ENCODE data around the gene FN1.
"Not testable (repeated sequence)": the region's sequence is repeated elsewhere in the genome, so short reads cannot be mapped to it uniquely, and the experiment has no call there.

Gene FN1

GRCh38 chr2:215411941-215412743 lies 23.7 kb downstream of the FN1 start:
- Histone ChIP-seq H3K9me3 (ENCODE audit: insufficient read depth, low read depth, low read length) (no peaks in the 10 kb centered on the region), H3K4me3 (ENCODE audit: low read length) (no peak overlapping the region), H3K27ac (ENCODE audit: low read depth, low read length) (no peak overlapping the region), H3K9ac (ENCODE audit: low read depth, low read length) (no peak overlapping the region), H3K4me1 (ENCODE audit: insufficient read depth, low read length) (0 out of 2 replicates have a peak, but pooled peaks cover 5% of the 10 kb centered on the region), H3K36me3 (ENCODE audit: insufficient read depth, low read length) (peaks cover 84% of the 10 kb centered on the region), H3K27me3 (ENCODE audit: insufficient read depth, low read length) (no peaks in the 10 kb centered on the region)
- WGBS = 95% methylated on average over 9 of the region's 9 CpGs

- Histone ChIP-seq H3K4me3 (ENCODE audit: low read length) (no peak overlapping the region), H3K4me1 (ENCODE audit: insufficient read depth, low read length) (0 out of 2 replicates have a peak, but pooled peaks cover 5% of the 10 kb centered on the region), H3K27ac (ENCODE audit: low read depth, low read length) (no peak overlapping the region), H3K27me3 (ENCODE audit: insufficient read depth, low read length) (no peaks in the 10 kb centered on the region), H3K9ac (ENCODE audit: low read depth, low read length) (no peak overlapping the region), H3K36me3 (ENCODE audit: insufficient read depth, low read length) (peaks cover 87% of the 10 kb centered on the region), H3K9me3 (ENCODE audit: insufficient read depth, low read depth, low read length) (no peaks in the 10 kb centered on the region)
- 0% methylated on average over 1 of the region's 1 CpG for WGBS
Measured at GRCh38 chr2:215410932-215411285, 25.0 kb downstream of the FN1 start.

- H3K27ac ChIP-seq (ENCODE audit: low read depth, low read length); H3K9me3 ChIP-seq (ENCODE audit: insufficient read depth, low read depth, low read length); H3K4me3 ChIP-seq (ENCODE audit: low read length); H3K27me3 ChIP-seq (ENCODE audit: insufficient read depth, low read length); H3K9ac ChIP-seq (ENCODE audit: low read depth, low read length); H3K4me1 ChIP-seq (ENCODE audit: insufficient read depth, low read length): not testable (repeated sequence)
- peaks cover 87% of the 10 kb centered on the region for H3K36me3 ChIP-seq (ENCODE audit: insufficient read depth, low read length)
- 92% methylated on average over 11 of the region's 13 CpGs for WGBS
Measured at GRCh38 chr2:215410181-215410931, 25.5 kb downstream of the FN1 start.

GRCh38 chr2:215409331-215410127 lies 26.3 kb downstream of the FN1 start:
- H3K36me3 ChIP-seq (ENCODE audit: insufficient read depth, low read length) = peaks cover 87% of the 10 kb centered on the region
- WGBS = 96% methylated on average over 17 of the region's 18 CpGs
- H3K27me3 ChIP-seq (ENCODE audit: insufficient read depth, low read length) = no peaks in the 10 kb centered on the region

DNA sequence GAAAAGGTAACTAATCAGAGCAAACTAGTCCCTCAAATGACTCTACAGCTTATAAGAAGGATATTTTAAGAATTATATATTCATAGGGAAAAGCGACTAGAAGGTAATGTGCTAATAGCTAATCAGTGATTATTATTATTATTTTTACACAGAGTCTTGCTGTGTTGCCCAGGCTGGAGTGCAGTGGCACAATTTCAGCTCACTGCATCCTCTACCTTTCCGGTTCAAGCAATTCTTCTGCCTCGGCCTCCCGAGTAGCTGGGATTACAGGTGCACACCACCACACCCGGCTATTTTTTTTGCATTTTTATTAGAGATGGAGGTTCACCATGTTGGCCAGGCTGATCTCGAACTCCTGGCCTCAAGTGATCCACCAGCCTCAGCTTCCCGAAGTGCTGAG lies 27.4 kb downstream of the FN1 start:
- H3K4me3 ChIP-seq (ENCODE audit: low read length); H3K4me1 ChIP-seq (ENCODE audit: insufficient read depth, low read length); H3K27me3 ChIP-seq (ENCODE audit: insufficient read depth, low read length); H3K27ac ChIP-seq (ENCODE audit: low read depth, low read length); H3K9me3 ChIP-seq (ENCODE audit: insufficient read depth, low read depth, low read length); H3K9ac ChIP-seq (ENCODE audit: low read depth, low read length): not testable (repeated sequence)
- WGBS = 95% methylated on average over 6 of the region's 7 CpGs
- peaks cover 87% of the 10 kb centered on the region for H3K36me3 ChIP-seq (ENCODE audit: insufficient read depth, low read length)

More at GRCh38 chr2:215409331-215410127, 26.3 kb downstream of the FN1 start:
- Histone ChIP-seq H3K9me3 (ENCODE audit: insufficient read depth, low read depth, low read length) (no peaks in the 10 kb centered on the region), H3K9ac (ENCODE audit: low read depth, low read length) (no peak overlapping the region), H3K27ac (ENCODE audit: low read depth, low read length) (no peak overlapping the region), H3K4me3 (ENCODE audit: low read length) (no peak overlapping the region), H3K4me1 (ENCODE audit: insufficient read depth, low read length) (0 out of 2 replicates have a peak, but pooled peaks cover 1% of the 10 kb centered on the region)

DNA sequence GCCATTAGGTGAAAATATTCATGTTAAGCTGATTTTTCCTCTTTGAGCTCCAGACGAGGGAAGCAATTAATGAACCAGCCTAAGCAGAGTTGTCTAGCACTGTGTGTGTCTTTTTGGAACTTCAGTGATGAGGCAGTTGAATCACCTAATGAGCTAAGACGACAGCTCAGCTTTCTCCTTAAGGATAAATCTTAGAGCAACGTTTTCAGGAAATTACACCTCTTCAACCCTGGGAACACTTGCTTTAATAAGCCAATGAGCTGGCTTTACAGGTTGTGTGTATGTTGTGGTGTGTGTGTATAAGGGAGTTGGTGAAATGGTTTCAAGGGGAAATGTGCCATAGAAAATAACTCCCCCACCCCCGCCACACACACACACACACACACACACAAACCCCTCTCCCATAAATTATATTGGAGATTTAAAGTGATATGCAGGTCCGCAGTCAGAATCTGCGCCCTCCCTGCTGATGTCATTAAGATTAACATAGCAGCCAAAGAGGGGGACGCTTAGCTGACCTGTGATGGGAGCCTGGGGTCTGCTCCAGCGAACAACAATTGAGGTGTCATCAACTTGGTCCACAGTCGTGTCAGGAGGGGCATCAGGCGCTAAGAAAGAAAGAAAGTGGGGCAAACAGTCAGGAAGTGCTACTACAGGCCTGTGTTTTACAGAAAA lies 28.1 kb downstream of the FN1 start:
- no peak overlapping the region for H3K9ac ChIP-seq (ENCODE audit: low read depth, low read length)
- no peak overlapping the region for H3K4me3 ChIP-seq (ENCODE audit: low read length)
- no peaks in the 10 kb centered on the region for H3K27me3 ChIP-seq (ENCODE audit: insufficient read depth, low read length)
- H3K27ac ChIP-seq (ENCODE audit: low read depth, low read length) = no peak overlapping the region
- 94% methylated on average over 9 of the region's 10 CpGs for WGBS
- peaks cover 88% of the 10 kb centered on the region for H3K36me3 ChIP-seq (ENCODE audit: insufficient read depth, low read length)
- H3K4me1 ChIP-seq (ENCODE audit: insufficient read depth, low read length) = no peaks in the 10 kb centered on the region
- no peaks in the 10 kb centered on the region for H3K9me3 ChIP-seq (ENCODE audit: insufficient read depth, low read depth, low read length)

GRCh38 chr2:215407061-215407460 lies 28.8 kb downstream of the FN1 start:
- H3K4me1 ChIP-seq (ENCODE audit: insufficient read depth, low read length) = no peaks in the 10 kb centered on the region
- no peaks in the 10 kb centered on the region for H3K27me3 ChIP-seq (ENCODE audit: insufficient read depth, low read length)
- no peak overlapping the region for H3K4me3 ChIP-seq (ENCODE audit: low read length)
- H3K36me3 ChIP-seq (ENCODE audit: insufficient read depth, low read length) = peaks cover 90% of the 10 kb centered on the region
- H3K9ac ChIP-seq (ENCODE audit: low read depth, low read length) = no peak overlapping the region
- H3K9me3 ChIP-seq (ENCODE audit: insufficient read depth, low read depth, low read length) = no peaks in the 10 kb centered on the region
- H3K27ac ChIP-seq (ENCODE audit: low read depth, low read length) = no peak overlapping the region
- 94% methylated on average over 3 of the region's 3 CpGs for WGBS

- Histone ChIP-seq H3K4me3 (ENCODE audit: low read length) (no peak overlapping the region), H3K36me3 (ENCODE audit: insufficient read depth, low read length) (peaks cover 92% of the 10 kb centered on the region), H3K9me3 (ENCODE audit: insufficient read depth, low read depth, low read length) (no peaks in the 10 kb centered on the region), H3K9ac (ENCODE audit: low read depth, low read length) (no peak overlapping the region), H3K4me1 (ENCODE audit: insufficient read depth, low read length) (no peaks in the 10 kb centered on the region), H3K27me3 (ENCODE audit: insufficient read depth, low read length) (no peaks in the 10 kb centered on the region), H3K27ac (ENCODE audit: low read depth, low read length) (no peak overlapping the region)
- WGBS = 94% methylated on average over 9 of the region's 11 CpGs
Measured at GRCh38 chr2:215405722-215406581, 29.9 kb downstream of the FN1 start.

- no peak overlapping the region for H3K9ac ChIP-seq (ENCODE audit: low read depth, low read length)
- H3K27me3 ChIP-seq (ENCODE audit: insufficient read depth, low read length) = no peaks in the 10 kb centered on the region
- H3K4me3 ChIP-seq (ENCODE audit: low read length) = no peak overlapping the region
- no peak overlapping the region for H3K27ac ChIP-seq (ENCODE audit: low read depth, low read length)
- WGBS = 96% methylated on average over 7 of the region's 8 CpGs
- peaks cover 84% of the 10 kb centered on the region for H3K36me3 ChIP-seq (ENCODE audit: insufficient read depth, low read length)
- no peaks in the 10 kb centered on the region for H3K9me3 ChIP-seq (ENCODE audit: insufficient read depth, low read depth, low read length)
- H3K4me1 ChIP-seq (ENCODE audit: insufficient read depth, low read length) = no peaks in the 10 kb centered on the region
Measured at GRCh38 chr2:215404348-215405012, 31.4 kb downstream of the FN1 start.
